GM10248 (cell line): ENCODE data around the gene HAUS5.
A peak's percentile ranks its signal among the peaks of the same experiment; 100 is the strongest.

Source experiments
- CTCF ChIA-PET: fragments of 300-600 bp; sonication (Branson Sonifier 250); formaldehyde crosslinking; extraction: SDS; loops from one replicate; lab custom pipeline; 2021; ENCODE audit warnings: antibody characterized with exemption; lab: Yijun Ruan, JAX
- POLR2A ChIA-PET: fragments of 350-650 bp; sonication (Branson Sonifier 250); formaldehyde crosslinking; extraction: SDS; loops from one replicate; lab custom pipeline; 2020; ENCODE audit warnings: antibody characterized with exemption; lab: Yijun Ruan, JAX
- DNase-seq: peaks from one replicate; pipeline ENCODE4 v3.0.0; 2012; ENCODE audit errors: extremely low spot score
- CTCF ChIP-seq: IDR thresholded peaks from 2 replicates; pipeline ENCODE4 v1.5.1; 2012; ENCODE audit warnings: mild to moderate bottlenecking, low read depth; ENCODE audit errors: extremely low read depth, missing control alignments, control extremely low read depth

Gene HAUS5

GRCh38 chr19:35607661-35608060, 4.9 kb upstream of the HAUS5 start:
- ChIA-PET POLR2A (no interaction called here), CTCF (interaction anchor here (1.1 to 4.1 kb wide), 4 partner anchors 11 to 97 kb away, joined by 3 to 23 read pairs (median 10); no protein-coding TSS in a partner anchor)
- DNase-seq = no peak
- no peak for TF ChIP-seq CTCF

- ChIA-PET POLR2A (no interaction called here), CTCF (interaction anchor here (1.1 to 4.1 kb wide), 4 partner anchors 11 to 98 kb away, joined by 3 to 23 read pairs (median 10); no protein-coding TSS in a partner anchor)
- no peak for TF ChIP-seq CTCF
- peak; percentile 44 for DNase-seq
Observed at GRCh38 chr19:35608251-35608650, 4.3 kb upstream of the HAUS5 start.

GRCh38 chr19:35609851-35610353, 2.6 kb upstream of the HAUS5 start:
- TF ChIP-seq CTCF = no peak
- peak; percentile 65 for DNase-seq
- POLR2A ChIA-PET = no interaction called here
- CTCF ChIA-PET = interaction anchor here (1.0 to 4.1 kb wide), 6 partner anchors 13 to 61 kb away, joined by 3 to 23 read pairs (median 5); no protein-coding TSS in a partner anchor

GRCh38 chr19:35612224-35612558, 344 bp upstream of the HAUS5 start:
- no peak for TF ChIP-seq CTCF
- no peak for DNase-seq
- CTCF ChIA-PET = interaction anchor here (1.3 to 1.7 kb wide), 3 partner anchors 11 to 117 kb away, joined by 6 to 9 read pairs (median 7); no protein-coding TSS in a partner anchor
- POLR2A ChIA-PET = no interaction called here

GRCh38 chr19:35613574-35613973, 1.0 kb downstream of the HAUS5 start:
- no peak for DNase-seq
- no peak for TF ChIP-seq CTCF
- ChIA-PET POLR2A (no interaction called here), CTCF (interaction anchor here (0.8 to 1.7 kb wide), 5 partner anchors 10 to 118 kb away, joined by 3 to 9 read pairs (median 6); no protein-coding TSS in a partner anchor)

GRCh38 chr19:35615036-35615435, 2.5 kb downstream of the HAUS5 start:
- TF ChIP-seq CTCF = no peak
- no peak for DNase-seq
- ChIA-PET POLR2A (interaction anchor here (1.0 kb wide), 1 partner anchor 29 kb away, joined by 4 read pairs; no protein-coding TSS in a partner anchor), CTCF (interaction anchor here (1.3 to 1.6 kb wide), 2 partner anchors 9 to 66 kb away, joined by 4 to 6 read pairs; no protein-coding TSS in a partner anchor)
